NCI-H2196 treated with DMSO at 0.1 percent for 48 hours (cell line): ENCODE measurements around the gene CTDSPL2.
A peak's percentile ranks its signal among the peaks of the same experiment; 100 is the strongest.
"Not testable (repeated sequence)": the region's sequence is repeated elsewhere in the genome, so short reads cannot be mapped to it uniquely, and the experiment has no call there.

Experiments
- DNase-seq: peaks from one replicate; lab custom pipeline; 2025; ENCODE audit not compliant: unreplicated experiment; lab: John Stamatoyannopoulos, UW

The CTDSPL2 gene

GRCh38 chr15:44482090-44482489 is 54.7 kb downstream of the CTDSPL2 start:
- no peak for DNase-seq

- DNase-seq, result no peak
These were observed 58.5 kb downstream of the CTDSPL2 start for GRCh38 chr15:44485880-44486279.

- DNase-seq, result no peak
These were observed 62.0 kb downstream of the CTDSPL2 start for GRCh38 chr15:44489464-44489863.

GRCh38 chr15:44490622-44491021 is 63.2 kb downstream of the CTDSPL2 start:
- no peak for DNase-seq

- no peak for DNase-seq
These were observed 64.6 kb downstream of the CTDSPL2 start for GRCh38 chr15:44492040-44492439.

- no peak for DNase-seq
These were observed 65.2 kb downstream of the CTDSPL2 start for GRCh38 chr15:44492672-44493071.

GRCh38 chr15:44495562-44495961 is 68.1 kb downstream of the CTDSPL2 start:
- DNase-seq, result no peak

- DNase-seq, result no peak
These were observed 73.1 kb downstream of the CTDSPL2 start for GRCh38 chr15:44500555-44500954.

GRCh38 chr15:44501768-44502366 is 74.4 kb downstream of the CTDSPL2 start:
- no peak for DNase-seq

- no peak for DNase-seq
These were observed 89.0 kb downstream of the CTDSPL2 start for GRCh38 chr15:44516436-44516835.

GRCh38 chr15:44519537-44519936 is 92.1 kb downstream of the CTDSPL2 start:
- no peak for DNase-seq

- no peak for DNase-seq
These were observed 97.6 kb downstream of the CTDSPL2 start for GRCh38 chr15:44525018-44525417.

GRCh38 chr15:44527241-44527640 is 99.8 kb downstream of the CTDSPL2 start:
- DNase-seq, result no peak

GRCh38 chr15:44529864-44530604 is 102.6 kb downstream of the CTDSPL2 start:
- no peak for DNase-seq

- no peak for DNase-seq
These were observed 103.2 kb downstream of the CTDSPL2 start for GRCh38 chr15:44530653-44531052.

- DNase-seq, result not testable (repeated sequence)
These were observed 104.8 kb downstream of the CTDSPL2 start for GRCh38 chr15:44532275-44532674.

GRCh38 chr15:44532689-44533088 is 105.3 kb downstream of the CTDSPL2 start:
- no peak for DNase-seq

- no peak for DNase-seq
These were observed 107.7 kb downstream of the CTDSPL2 start for GRCh38 chr15:44535092-44535491.

- no peak for DNase-seq
These were observed 108.3 kb downstream of the CTDSPL2 start for GRCh38 chr15:44535523-44536301.

GRCh38 chr15:44536302-44536961 is 109.0 kb downstream of the CTDSPL2 start:
- peak; percentile 67 for DNase-seq

- peak; percentile 71 for DNase-seq
These were observed 109.7 kb downstream of the CTDSPL2 start, which contains the start of gene EIF3J for GRCh38 chr15:44536962-44537734. Gene EIF3J, plus strand, starts transcription at chr15:44537147. Its CDS starts 48 bp downstream, at chr15:44537195.
